Loucy (cell line): ENCODE measurements around the gene MRPS23.

Experiments used
- H2AFZ ChIP-seq: fragments of 200-600 bp; sonication (generic); 2 replicates; pipeline ENCODE4 v1.6.0; 2016; ENCODE audit warnings: antibody characterized with exemption, mild to moderate bottlenecking, low read length, moderate library complexity
- H3F3A ChIP-seq: fragments of 200-600 bp; 2 replicates; pipeline ENCODE4 v1.6.0; 2016; ENCODE audit warnings: antibody characterized with exemption, low read depth, mild to moderate bottlenecking
- H3K27me3 ChIP-seq: fragments of 200-600 bp; sonication (generic); 2 replicates; pipeline ENCODE4 v1.6.1; 2014; ENCODE audit warnings: low read length, mild to moderate bottlenecking; ENCODE audit not compliant: insufficient read depth, poor library complexity, severe bottlenecking
- H3K36me3 ChIP-seq: fragments of 200-600 bp; sonication (generic); 2 replicates; pipeline ENCODE4 v1.6.1; 2016; ENCODE audit warnings: low read length; ENCODE audit not compliant: insufficient read depth
- H3K4me1 ChIP-seq: fragments of 200-600 bp; sonication (generic); 2 replicates; pipeline ENCODE4 v1.5.1; 2014; ENCODE audit warnings: low read length, mild to moderate bottlenecking; ENCODE audit not compliant: insufficient read depth, poor library complexity, severe bottlenecking
- H3K4me2 ChIP-seq: fragments of 200-600 bp; sonication (generic); 2 replicates; pipeline ENCODE4 v1.6.0; 2014; ENCODE audit warnings: antibody characterized with exemption, low read length, low read depth, mild to moderate bottlenecking; ENCODE audit not compliant: poor library complexity, severe bottlenecking
- H3K4me3 ChIP-seq: fragments of 200-600 bp; sonication (generic); 2 replicates; pipeline ENCODE4 v1.5.1; 2014; ENCODE audit warnings: low read length, mild to moderate bottlenecking, mixed read lengths; ENCODE audit not compliant: poor library complexity, severe bottlenecking
- H3K79me2 ChIP-seq: fragments of 200-600 bp; sonication (generic); 2 replicates; pipeline ENCODE4 v1.6.1; 2014; ENCODE audit warnings: low read length; ENCODE audit not compliant: insufficient read depth
- H3K9ac ChIP-seq: fragments of 200-600 bp; sonication (generic); 2 replicates; pipeline ENCODE4 v1.6.0; 2014; ENCODE audit warnings: mild to moderate bottlenecking, low read depth, low read length, moderate library complexity; ENCODE audit not compliant: poor library complexity, severe bottlenecking
- H3K9me2 ChIP-seq: fragments of 200-600 bp; sonication (generic); replicated peaks from 2 replicates; pipeline ENCODE4 v1.6.1; 2016; ENCODE audit warnings: low read depth, low read length, mixed read lengths
- H3K9me3 ChIP-seq: fragments of 200-600 bp; sonication (generic); 2 replicates; pipeline ENCODE4 v1.6.1; 2014; ENCODE audit warnings: mild to moderate bottlenecking, antibody characterized with exemption, low read length, low read depth; ENCODE audit not compliant: insufficient read depth
- H4K20me1 ChIP-seq: fragments of 200-600 bp; sonication (generic); 2 replicates; pipeline ENCODE4 v1.6.0; 2014; ENCODE audit warnings: antibody characterized with exemption, low read length, mild to moderate bottlenecking; ENCODE audit not compliant: insufficient read depth, poor library complexity, severe bottlenecking
- EZH2phosphoT487 ChIP-seq: fragments of 200-600 bp; IDR thresholded peaks from 2 replicates; pipeline ENCODE4 v1.6.1; 2018; ENCODE audit warnings: antibody characterized with exemption, mild to moderate bottlenecking, moderate library complexity, borderline replicate concordance
- TF ChIP-seq, protein P1 (sequence below): fragments of 200-600 bp; sonication (generic); conservative IDR thresholded peaks from 2 replicates; pipeline ENCODE4 v1.5.1; 2014; ENCODE audit warnings: mild to moderate bottlenecking, antibody characterized with exemption, low read length

MRPS23 gene

DNA sequence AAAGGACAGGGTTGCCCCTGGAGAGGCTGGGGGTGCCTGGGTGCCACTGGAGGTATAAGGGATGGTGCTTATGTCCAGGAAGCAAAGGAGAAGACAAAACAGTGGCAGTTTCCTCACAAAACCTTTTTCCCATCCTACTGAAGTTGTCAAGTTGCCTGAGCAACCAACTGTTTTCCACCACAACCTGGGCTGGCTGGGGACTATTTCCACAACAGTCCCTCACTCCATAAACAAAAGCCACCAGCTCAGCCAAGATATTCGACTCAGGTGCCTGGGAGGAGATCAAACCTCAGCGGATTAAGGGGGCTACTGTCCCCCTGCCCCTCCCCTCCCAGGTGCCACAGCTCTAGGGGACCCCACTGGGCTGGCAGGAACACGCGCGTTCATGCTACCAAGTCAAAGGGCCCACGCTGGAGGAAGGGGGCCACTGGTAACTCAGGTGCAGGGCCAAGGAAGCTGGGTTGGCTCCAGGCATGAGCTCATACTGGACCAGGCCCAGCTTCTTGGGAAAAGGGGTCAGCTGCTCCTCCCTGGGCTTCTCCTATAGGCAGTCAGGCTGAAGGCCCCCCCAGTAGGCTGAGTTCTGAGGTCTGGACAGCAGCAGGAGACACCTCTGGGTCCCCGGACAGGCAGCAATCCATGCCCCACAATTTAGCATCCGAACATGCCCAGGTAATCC lies 45.7 kb upstream of the MRPS23 start:
- TF ChIP-seq, protein P1, sequence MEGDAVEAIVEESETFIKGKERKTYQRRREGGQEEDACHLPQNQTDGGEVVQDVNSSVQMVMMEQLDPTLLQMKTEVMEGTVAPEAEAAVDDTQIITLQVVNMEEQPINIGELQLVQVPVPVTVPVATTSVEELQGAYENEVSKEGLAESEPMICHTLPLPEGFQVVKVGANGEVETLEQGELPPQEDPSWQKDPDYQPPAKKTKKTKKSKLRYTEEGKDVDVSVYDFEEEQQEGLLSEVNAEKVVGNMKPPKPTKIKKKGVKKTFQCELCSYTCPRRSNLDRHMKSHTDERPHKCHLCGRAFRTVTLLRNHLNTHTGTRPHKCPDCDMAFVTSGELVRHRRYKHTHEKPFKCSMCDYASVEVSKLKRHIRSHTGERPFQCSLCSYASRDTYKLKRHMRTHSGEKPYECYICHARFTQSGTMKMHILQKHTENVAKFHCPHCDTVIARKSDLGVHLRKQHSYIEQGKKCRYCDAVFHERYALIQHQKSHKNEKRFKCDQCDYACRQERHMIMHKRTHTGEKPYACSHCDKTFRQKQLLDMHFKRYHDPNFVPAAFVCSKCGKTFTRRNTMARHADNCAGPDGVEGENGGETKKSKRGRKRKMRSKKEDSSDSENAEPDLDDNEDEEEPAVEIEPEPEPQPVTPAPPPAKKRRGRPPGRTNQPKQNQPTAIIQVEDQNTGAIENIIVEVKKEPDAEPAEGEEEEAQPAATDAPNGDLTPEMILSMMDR: no peak
- TF ChIP-seq EZH2phosphoT487: no peak
- Histone ChIP-seq H3K9me2 (no peaks in the 10 kb centered on the region), H3K27me3 (no peaks in the 10 kb centered on the region), H3F3A (no peaks in the 10 kb centered on the region), H2AFZ (no peak overlapping the region), H4K20me1 (no peaks in the 10 kb centered on the region), H3K9ac (no peak overlapping the region), H3K4me1 (peaks cover 25% of the 10 kb centered on the region), H3K36me3 (no peaks in the 10 kb centered on the region), H3K9me3 (no peaks in the 10 kb centered on the region), H3K79me2 (no peaks in the 10 kb centered on the region), H3K4me2 (no peak overlapping the region), H3K4me3 (no peak overlapping the region)

DNA sequence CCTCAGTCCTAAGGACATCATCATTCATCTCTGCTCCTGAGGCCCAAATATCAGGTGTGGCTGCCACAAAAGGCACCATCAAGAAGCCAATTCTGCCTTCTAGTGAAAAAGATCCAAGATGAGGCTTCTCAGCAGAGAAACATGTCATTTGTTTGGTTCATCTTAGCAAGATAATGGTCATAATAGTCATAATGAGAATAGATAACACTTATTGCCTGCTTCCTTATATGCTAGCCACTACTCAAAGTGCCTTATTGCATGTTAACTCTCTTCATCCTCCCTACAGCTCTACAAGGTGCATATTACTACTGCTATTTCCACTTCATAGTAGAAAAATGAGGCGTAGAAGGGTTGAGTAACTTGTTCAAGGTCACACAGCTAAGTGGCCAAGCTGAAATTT lies 45.0 kb upstream of the MRPS23 start:
- H3K4me2 ChIP-seq: no peak overlapping the region
- H4K20me1 ChIP-seq: no peaks in the 10 kb centered on the region
- no peak overlapping the region for H2AFZ ChIP-seq
- H3K27me3 ChIP-seq: no peaks in the 10 kb centered on the region
- H3K36me3 ChIP-seq: no peaks in the 10 kb centered on the region
- no peak overlapping the region for H3K9ac ChIP-seq
- peaks cover 25% of the 10 kb centered on the region for H3K4me1 ChIP-seq
- no peak overlapping the region for H3K4me3 ChIP-seq
- no peaks in the 10 kb centered on the region for H3F3A ChIP-seq
- H3K9me3 ChIP-seq: no peaks in the 10 kb centered on the region
- no peaks in the 10 kb centered on the region for H3K79me2 ChIP-seq
- H3K9me2 ChIP-seq: no peaks in the 10 kb centered on the region
- TF ChIP-seq EZH2phosphoT487: no peak
- TF ChIP-seq, protein P1: no peak

DNA sequence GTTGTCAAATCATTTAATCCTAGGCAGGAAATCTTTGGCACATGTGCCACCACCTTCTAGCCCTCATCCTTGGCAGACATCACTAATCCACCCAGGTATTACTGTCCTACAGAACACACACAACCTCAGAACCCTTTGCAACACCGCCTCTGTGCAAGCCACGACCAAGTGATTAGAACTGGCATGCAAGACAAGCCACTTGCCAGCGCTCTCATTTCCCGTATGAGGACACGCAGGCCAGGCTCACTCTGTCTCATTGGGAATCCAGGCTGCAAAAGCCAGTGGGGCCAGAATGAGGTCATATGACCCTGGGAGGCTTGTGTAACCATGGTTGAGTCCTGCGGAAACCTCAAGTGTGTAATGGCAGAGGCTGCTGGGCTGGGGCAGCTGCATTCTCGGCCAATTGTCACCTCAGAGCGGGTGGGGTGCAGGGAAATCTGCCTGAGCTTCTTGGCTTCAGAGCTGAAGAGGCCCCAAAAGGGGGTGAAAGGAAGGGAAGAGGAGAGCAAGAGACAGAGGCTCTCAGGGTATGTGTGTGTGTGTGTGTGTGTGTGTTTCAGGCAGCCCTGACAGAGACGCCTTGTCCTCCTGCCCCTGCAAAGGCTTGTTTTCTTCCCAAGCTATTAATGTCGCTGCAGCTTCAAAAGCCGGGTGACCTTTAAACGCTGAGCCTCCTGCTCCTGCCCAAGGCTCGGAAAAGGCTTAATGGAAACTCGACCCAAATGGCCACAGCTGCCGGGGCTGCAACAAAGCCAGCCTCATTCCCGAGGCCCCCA lies 43.2 kb upstream of the MRPS23 start:
- peaks cover 18% of the 10 kb centered on the region for H3K4me1 ChIP-seq
- H3K79me2 ChIP-seq: no peaks in the 10 kb centered on the region
- H3K4me3 ChIP-seq: no peak overlapping the region

More for the DNA sequence above, 43.2 kb upstream of the MRPS23 start:
- no peaks in the 10 kb centered on the region for H3K36me3 ChIP-seq
- H3K9me2 ChIP-seq: no peaks in the 10 kb centered on the region
- H3F3A ChIP-seq: no peaks in the 10 kb centered on the region
- no peaks in the 10 kb centered on the region for H4K20me1 ChIP-seq
- H2AFZ ChIP-seq: no peak overlapping the region
- H3K27me3 ChIP-seq: no peaks in the 10 kb centered on the region
- TF ChIP-seq, protein P1: no peak
- no peak for TF ChIP-seq EZH2phosphoT487
- H3K9ac ChIP-seq: no peak overlapping the region
- no peaks in the 10 kb centered on the region for H3K9me3 ChIP-seq
- H3K4me2 ChIP-seq: no peak overlapping the region
